Effector CD4-positive, alpha-beta T cell (primary cell): ENCODE data around the gene ASXL2.

Experiments used
- DNase-seq: peaks from one replicate; pipeline ENCODE4 v3.0.0-alpha.2; 2020

The ASXL2 gene

GRCh38 chr2:25684577-25685473 lies 193.5 kb downstream of the ASXL2 start:
- no peak for DNase-seq
